GM12864 (cell line): Measurements from ENCODE around the gene SIGLEC7.

Experiments used
- DNase-seq: peaks from one replicate; pipeline ENCODE4 v3.0.0-alpha.2; 2011; ENCODE audit warnings: low read depth
- H3K4me3 ChIP-seq: 2 replicates; pipeline ENCODE4 v1.5.1; 2011; ENCODE audit warnings: mild to moderate bottlenecking, low read depth, low read length, control low read depth
- TF ChIP-seq, protein P1 (sequence below): IDR thresholded peaks from 2 replicates; pipeline ENCODE4 v1.5.1; 2011; ENCODE audit warnings: low read depth, mild to moderate bottlenecking, moderate library complexity, low read length, control low read depth, inconsistent platforms; ENCODE audit errors: missing control alignments

The SIGLEC7 gene

DNA sequence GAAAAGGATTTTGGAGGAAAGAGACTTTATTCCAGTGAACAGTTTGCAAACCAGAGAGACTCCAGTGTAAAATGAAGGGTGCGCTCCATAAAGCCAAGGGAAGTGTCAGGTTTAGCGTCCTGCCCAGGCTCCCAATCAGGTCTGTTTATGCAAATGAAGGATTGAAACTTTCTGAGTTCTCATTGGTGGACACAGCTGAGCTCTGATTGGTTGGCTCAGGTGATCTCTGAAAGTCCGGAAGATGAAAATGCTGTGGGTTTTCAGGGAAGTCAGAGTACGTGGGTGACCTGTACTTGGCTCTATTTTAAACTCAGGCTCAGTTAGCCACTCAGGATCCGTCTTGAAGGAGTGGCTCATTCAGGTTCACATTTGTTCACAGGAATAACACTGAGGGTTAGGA is 54.1 kb downstream of the SIGLEC7 start:
- TF ChIP-seq, protein P1, sequence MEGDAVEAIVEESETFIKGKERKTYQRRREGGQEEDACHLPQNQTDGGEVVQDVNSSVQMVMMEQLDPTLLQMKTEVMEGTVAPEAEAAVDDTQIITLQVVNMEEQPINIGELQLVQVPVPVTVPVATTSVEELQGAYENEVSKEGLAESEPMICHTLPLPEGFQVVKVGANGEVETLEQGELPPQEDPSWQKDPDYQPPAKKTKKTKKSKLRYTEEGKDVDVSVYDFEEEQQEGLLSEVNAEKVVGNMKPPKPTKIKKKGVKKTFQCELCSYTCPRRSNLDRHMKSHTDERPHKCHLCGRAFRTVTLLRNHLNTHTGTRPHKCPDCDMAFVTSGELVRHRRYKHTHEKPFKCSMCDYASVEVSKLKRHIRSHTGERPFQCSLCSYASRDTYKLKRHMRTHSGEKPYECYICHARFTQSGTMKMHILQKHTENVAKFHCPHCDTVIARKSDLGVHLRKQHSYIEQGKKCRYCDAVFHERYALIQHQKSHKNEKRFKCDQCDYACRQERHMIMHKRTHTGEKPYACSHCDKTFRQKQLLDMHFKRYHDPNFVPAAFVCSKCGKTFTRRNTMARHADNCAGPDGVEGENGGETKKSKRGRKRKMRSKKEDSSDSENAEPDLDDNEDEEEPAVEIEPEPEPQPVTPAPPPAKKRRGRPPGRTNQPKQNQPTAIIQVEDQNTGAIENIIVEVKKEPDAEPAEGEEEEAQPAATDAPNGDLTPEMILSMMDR, result no peak
- H3K4me3 ChIP-seq, result no peak overlapping the region
- no peak for DNase-seq

DNA sequence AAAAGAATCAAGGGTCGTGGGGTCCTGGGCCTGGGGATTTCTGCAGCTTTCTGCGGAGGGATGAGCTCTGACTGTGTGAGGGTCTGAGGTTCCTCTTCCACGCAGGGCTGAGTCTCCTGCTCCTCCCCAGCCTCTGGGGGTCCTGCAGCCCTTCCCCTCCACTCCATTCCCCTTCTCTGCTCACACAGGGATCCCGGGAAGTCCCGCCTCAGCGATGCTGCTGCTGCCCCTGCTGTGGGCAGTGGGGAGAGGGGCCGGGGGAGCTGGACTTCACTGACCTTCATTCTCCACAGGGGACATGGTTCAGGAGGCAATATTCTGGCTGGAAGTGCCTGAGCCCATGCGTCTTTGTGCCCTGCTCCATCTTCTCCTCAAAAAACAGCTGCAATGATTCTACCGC is 56.5 kb downstream of the SIGLEC7 start:
- DNase-seq, result no peak
- TF ChIP-seq, protein P1, result no peak
- H3K4me3 ChIP-seq, result no peak overlapping the region

DNA sequence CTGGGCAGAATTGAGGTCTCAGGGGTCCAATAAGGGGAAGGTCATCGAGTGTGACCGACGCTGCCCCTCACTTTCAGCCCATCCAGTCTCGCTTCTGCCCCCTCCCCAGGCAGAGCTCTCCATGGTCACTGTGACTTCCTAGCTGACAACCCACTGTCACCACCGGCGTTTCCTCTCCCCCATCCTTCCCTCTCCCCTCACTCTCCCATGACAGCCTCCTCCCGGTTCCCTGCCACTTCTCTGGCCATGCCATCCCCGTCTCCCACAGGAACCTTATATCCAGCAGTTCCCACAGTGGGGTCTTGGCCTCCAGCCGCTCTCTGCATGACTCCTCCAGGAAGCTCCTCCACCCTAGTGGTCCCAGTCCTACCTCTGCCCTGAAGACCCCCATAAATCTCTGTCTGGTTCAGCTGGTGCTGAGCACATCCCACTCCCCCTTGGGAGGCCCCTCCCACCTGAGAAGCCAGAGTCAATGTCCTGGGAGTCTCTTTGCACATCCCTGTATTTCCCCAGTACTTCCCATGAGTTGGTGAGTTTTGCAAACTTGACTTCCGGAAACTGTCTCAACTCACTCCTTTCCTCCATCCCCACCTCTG is 58.1 kb downstream of the SIGLEC7 start:
- TF ChIP-seq, protein P1, result no peak
- no peak for DNase-seq
- no peak overlapping the region for H3K4me3 ChIP-seq

DNA sequence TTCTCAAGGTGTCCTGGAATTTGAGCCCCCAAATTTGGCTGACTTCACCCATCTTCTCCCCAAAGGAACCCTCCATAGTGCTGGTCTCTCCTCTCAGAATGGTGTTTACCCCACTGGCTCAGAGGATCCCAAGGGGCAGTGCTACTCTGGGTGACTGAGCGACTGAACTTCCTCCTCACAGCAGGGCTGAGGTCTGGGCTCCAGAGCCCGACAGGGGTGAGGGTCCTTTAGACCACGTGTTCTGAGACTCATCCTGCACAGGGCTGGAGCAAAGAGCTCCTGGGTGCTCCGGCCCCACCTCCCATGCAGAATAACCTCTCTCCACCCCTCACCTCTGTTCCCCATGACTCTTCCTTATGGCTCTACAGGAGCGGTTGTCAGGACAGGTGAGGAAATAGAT is 59.6 kb downstream of the SIGLEC7 start:
- no peak overlapping the region for H3K4me3 ChIP-seq
- TF ChIP-seq, protein P1, result no peak
- DNase-seq, result no peak
